GM13976 (cell line): Measurements from ENCODE around the gene RRAS2.

Experiments used
- DNase-seq: peaks from one replicate; pipeline ENCODE4 v3.0.0; 2012; ENCODE audit warnings: low spot score
- in situ Hi-C: fragments of 300-500 bp; cut with MboI; formaldehyde crosslinking; loops from one replicate; pipeline ENCODE4 v1.12.0; 2022; ENCODE audit warnings: low sequenced_read_pairs, mixed read lengths, inconsistent platforms; ENCODE audit not compliant: unreplicated experiment
- TF ChIP-seq, protein P1 (sequence below): IDR thresholded peaks from 2 replicates; pipeline ENCODE4 v1.5.1; 2012; ENCODE audit warnings: borderline replicate concordance, mild to moderate bottlenecking; ENCODE audit not compliant: insufficient read depth; ENCODE audit errors: extremely low read depth, missing control alignments, control extremely low read depth

The RRAS2 gene

DNA sequence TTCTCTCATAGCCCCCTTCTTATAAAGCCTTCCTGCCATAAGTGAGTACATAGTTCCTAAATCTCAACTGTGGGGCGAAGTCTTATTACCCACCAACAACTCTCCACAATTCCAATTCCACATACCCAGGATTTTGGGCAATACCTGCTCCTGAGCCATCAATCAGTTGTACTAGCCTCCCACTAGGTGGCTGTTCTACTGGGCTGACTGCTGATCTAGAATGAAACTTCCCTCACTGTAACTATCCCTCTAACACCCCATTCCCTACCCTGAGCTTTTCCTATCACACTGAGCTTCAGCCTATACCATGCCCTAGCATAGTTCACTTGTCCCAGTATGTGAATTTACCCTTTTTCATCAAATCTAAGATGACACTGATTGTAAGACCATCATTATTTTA, 52.5 kb downstream of the RRAS2 start:
- in situ Hi-C loops: no loop called here
- DNase-seq: no peak
- TF ChIP-seq, protein P1, sequence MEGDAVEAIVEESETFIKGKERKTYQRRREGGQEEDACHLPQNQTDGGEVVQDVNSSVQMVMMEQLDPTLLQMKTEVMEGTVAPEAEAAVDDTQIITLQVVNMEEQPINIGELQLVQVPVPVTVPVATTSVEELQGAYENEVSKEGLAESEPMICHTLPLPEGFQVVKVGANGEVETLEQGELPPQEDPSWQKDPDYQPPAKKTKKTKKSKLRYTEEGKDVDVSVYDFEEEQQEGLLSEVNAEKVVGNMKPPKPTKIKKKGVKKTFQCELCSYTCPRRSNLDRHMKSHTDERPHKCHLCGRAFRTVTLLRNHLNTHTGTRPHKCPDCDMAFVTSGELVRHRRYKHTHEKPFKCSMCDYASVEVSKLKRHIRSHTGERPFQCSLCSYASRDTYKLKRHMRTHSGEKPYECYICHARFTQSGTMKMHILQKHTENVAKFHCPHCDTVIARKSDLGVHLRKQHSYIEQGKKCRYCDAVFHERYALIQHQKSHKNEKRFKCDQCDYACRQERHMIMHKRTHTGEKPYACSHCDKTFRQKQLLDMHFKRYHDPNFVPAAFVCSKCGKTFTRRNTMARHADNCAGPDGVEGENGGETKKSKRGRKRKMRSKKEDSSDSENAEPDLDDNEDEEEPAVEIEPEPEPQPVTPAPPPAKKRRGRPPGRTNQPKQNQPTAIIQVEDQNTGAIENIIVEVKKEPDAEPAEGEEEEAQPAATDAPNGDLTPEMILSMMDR: peak; percentile 19

DNA sequence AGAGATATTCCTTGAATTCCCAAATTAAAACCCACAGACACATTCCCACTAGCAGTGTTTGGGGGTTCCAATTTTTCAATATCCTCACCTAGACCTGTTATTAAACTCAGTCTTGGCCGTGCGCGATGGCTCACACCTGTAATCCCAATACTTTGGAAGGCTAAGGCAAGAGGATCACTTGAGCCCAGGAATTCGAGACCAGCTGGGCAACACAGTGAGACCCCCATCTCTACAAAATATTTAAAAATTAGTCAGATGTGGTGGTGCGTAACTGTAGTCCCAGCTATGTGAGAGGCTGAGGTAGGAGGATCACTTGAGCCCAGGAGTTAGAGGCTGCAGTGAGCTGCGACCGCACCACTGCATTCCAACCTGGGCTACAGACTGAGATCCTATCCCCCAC, 53.3 kb downstream of the RRAS2 start:
- TF ChIP-seq, protein P1: no peak
- DNase-seq: no peak
- in situ Hi-C loops: no loop called here

DNA sequence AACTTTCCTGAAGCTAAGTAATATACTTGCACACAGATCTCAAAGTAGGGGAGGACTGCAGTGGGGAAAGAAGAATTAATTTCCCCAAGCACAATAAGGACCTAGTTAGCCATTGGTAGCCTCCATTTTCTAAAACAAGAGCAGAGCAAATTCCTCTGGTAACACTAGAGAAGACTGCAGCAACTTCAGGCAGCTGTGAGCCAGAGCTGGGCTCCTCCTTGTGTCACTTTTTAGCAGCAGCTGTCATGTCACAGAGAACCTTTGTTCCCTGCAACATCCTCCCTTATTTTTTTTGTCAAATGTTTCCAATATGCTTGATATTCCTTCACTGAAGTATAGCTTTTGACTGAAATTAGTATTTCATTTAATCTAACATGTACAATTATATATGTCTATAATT, 54.4 kb downstream of the RRAS2 start:
- in situ Hi-C loops: no loop called here
- TF ChIP-seq, protein P1: no peak
- DNase-seq: no peak

DNA sequence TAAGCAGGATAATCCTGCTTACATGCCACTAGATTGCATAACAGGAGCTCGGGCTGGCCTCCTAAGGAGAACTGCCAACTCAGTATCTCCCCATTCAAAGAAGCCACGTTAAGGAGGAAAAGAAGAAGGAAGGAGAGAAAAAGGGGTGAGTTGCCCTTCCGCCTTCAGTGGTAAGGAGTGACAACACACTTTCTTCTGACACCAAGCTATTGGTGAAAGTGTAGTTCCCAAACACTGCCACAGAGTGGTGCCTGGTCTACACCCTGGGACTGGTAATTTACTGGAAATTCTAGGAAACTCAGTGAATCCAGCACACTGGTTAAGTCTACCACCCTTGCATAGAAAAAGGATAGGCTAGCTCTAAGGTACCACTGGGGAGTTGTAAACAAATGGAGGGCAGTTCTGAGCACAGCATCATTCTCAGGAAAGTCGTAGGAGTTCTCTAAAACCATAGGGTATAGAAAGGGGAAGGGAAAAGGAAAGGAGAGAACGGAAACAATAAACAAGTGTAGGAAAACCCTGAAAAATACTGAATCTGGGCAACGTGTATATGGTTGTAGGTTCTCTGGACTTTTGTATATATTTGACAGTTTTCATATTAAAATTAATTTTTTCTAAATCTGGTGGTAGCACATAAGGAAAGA, 58.2 kb downstream of the RRAS2 start:
- in situ Hi-C loops: no loop called here
- DNase-seq: peak; percentile 27
- TF ChIP-seq, protein P1: peak; percentile 63

DNA sequence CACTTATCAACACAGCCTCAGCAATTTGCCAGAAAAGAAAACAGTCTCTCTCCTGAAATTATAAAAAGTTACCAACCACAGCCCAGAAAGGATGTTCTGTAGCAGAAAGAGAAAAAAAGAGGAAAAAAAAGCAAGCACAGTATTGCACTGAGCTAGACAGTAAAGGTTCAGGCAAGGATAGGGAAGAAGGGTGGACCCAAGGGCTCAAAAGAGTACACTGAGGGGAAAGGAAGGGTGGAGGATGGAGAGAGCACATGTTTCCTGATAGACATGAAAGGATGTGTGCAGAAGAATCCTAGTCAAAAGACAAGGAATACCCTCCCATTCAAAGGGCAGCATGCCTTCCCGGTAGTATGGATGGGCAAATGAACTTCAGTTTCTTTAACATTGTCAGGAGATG, 59.1 kb downstream of the RRAS2 start:
- in situ Hi-C loops: no loop called here
- TF ChIP-seq, protein P1: no peak
- no peak for DNase-seq

DNA sequence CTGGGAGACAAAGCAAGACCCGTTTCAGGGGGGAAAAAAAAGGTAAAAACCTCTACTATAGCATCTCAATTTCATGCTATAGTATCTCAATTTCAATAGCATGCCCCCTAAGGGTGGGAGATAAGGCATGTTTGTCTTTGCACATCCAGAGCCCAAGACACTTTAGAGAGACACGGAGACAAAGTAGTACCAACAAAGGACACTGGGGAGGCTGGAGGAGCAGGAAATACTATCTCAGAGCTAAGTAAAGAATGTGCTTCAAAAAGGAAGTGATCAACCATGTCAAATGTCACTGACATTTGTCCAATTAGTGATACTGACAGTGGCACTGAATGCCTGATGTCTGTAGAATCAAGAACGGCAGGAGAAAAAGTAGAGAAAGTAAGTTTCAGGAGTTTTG, 68.6 kb downstream of the RRAS2 start:
- no peak for DNase-seq
- in situ Hi-C loops: no loop called here
- TF ChIP-seq, protein P1: no peak
